Lower lobe of right lung (tissue), 2 donors: Measurements from ENCODE around the gene NCKAP5L. TPM values are rescaled to one million over a fixed set of nuclear protein-coding genes. Genes with fewer than 3 reads are reported as not detected.

ENCODE experiments used
- ATAC-seq, 2 donors: fragments of 200-7000 bp; cut with Tn5 transposase; one replicate each; pipeline ENCODE4 v1.9.1; 2020 to 2022; ENCODE audit warnings: mild to moderate bottlenecking in 2 of 2, moderate library complexity in 2 of 2
- DNase-seq: peaks from one replicate; pipeline ENCODE4 v3.0.0-alpha.2; 2020
- H3K27ac ChIP-seq: fragments of 200-600 bp; one replicate; pipeline ENCODE4 v1.8.0; 2022
- H3K27me3 ChIP-seq: fragments of 200-600 bp; one replicate; pipeline ENCODE4 v1.8.0; 2022; ENCODE audit warnings: low read depth
- H3K36me3 ChIP-seq: fragments of 200-600 bp; one replicate; pipeline ENCODE4 v1.8.0; 2022; ENCODE audit warnings: mild to moderate bottlenecking
- H3K4me1 ChIP-seq: fragments of 200-600 bp; one replicate; pipeline ENCODE4 v1.8.0; 2022
- H3K4me3 ChIP-seq: fragments of 200-600 bp; one replicate; pipeline ENCODE4 v1.8.0; 2022; ENCODE audit warnings: mild to moderate bottlenecking
- H3K9me3 ChIP-seq: fragments of 200-600 bp; one replicate; pipeline ENCODE4 v1.8.0; 2022
- intact Hi-C: fragments of 100-400 bp; cut with DNase I; formaldehyde crosslinking; loops from one replicate; pipeline ENCODE4 v1.11.0; 2022
- total RNA-seq: library from RNA; stranded (reverse); fragmentation: NEBNext Ultra II Directional; extraction: Animal tissue kit (Norgen Biotek cat#: 25700); gene quantifications from one replicate; pipeline ENCODE4 v1.2.1, GENCODE V29; 2021
- TF ChIP-seq, protein P1 (sequence below): fragments of 200-600 bp; IDR thresholded peaks from one replicate; pipeline ENCODE4 v1.8.0; 2022; ENCODE audit warnings: antibody characterized with exemption, mild to moderate bottlenecking
- donor health status: DM: no; HTN: yes; CAD: no; lungs with severe emphysema.

Gene NCKAP5L
- total RNA-seq, 1 donor from 2014 or later = 24.5 TPM

DNA sequence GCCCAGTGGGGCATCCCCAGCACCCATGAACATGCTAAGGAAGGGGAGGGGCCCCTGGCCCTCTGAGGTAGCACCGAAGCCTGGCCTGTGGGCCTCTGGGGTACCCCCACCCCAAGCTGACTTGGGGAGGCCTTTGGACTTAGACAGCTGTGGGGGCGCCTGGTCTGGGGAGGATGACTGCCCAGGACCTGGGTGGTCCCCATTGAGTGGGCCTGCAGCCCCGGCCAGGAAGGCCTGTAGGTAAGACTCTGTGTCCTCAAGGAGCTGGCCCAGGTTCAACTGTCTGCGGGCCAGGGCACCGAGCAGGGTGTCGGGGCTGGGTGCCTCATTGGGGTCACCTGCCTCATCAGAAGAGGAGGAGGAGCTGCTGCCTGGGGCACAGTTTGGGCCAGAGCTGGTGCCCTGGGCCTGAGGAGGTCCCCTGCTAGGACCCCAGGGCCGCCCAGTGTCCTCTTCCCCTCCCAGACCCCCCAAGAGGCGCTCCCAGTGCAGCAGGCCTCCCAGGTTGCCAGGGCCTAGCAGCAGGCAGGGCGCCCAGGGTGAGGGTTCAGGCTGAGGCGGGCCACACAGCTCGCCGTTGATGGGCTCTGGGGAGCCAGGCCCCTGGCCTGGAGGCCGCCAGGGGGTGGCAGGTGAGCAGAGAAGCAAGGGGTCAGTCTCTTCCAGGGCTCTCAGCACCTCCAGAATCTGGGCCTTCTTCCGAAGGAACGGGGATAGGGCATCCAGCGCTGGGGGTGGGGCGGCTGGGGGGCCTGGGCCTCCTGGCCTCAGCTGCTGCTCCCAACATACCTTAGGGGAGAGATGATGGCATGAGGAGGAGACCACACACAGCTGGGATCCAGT, 31.4 kb downstream of the NCKAP5L start:
- ATAC-seq (no peak), DNase-seq (no peak)
- intact Hi-C loops = no loop called here
- H3K4me1 ChIP-seq = no peaks in the 10 kb centered on the region
- no peak overlapping the region for H3K4me3 ChIP-seq
- peaks cover 81% of the 10 kb centered on the region for H3K36me3 ChIP-seq
- TF ChIP-seq, protein P1, sequence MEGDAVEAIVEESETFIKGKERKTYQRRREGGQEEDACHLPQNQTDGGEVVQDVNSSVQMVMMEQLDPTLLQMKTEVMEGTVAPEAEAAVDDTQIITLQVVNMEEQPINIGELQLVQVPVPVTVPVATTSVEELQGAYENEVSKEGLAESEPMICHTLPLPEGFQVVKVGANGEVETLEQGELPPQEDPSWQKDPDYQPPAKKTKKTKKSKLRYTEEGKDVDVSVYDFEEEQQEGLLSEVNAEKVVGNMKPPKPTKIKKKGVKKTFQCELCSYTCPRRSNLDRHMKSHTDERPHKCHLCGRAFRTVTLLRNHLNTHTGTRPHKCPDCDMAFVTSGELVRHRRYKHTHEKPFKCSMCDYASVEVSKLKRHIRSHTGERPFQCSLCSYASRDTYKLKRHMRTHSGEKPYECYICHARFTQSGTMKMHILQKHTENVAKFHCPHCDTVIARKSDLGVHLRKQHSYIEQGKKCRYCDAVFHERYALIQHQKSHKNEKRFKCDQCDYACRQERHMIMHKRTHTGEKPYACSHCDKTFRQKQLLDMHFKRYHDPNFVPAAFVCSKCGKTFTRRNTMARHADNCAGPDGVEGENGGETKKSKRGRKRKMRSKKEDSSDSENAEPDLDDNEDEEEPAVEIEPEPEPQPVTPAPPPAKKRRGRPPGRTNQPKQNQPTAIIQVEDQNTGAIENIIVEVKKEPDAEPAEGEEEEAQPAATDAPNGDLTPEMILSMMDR = no peak
- H3K27ac ChIP-seq = peak overlapping the region; percentile 36
- no peaks in the 10 kb centered on the region for H3K9me3 ChIP-seq
- H3K27me3 ChIP-seq = no peaks in the 10 kb centered on the region

DNA sequence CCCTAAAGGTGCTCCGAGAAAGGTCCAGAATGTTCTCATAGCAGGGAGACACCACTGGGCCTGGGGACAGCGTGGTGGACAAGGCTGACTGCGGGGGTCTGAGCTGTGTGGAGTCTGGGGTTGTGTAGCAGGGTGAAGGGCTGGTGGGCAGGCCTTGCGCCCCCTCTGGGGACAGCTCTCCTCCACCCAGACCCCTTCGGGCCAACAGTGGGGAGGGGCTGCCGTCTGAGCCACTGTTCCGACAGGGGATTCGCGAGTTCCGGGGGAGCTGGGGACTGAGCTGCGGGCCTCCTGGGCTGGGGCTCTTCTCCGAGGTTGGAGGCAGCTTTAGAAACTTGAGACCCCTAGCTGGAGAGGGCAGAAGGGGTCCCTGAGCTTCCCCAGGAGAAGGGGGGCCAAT, 32.1 kb downstream of the NCKAP5L start:
- peaks cover 81% of the 10 kb centered on the region for H3K36me3 ChIP-seq
- DNase-seq (no peak), ATAC-seq (no peak)

DNA sequence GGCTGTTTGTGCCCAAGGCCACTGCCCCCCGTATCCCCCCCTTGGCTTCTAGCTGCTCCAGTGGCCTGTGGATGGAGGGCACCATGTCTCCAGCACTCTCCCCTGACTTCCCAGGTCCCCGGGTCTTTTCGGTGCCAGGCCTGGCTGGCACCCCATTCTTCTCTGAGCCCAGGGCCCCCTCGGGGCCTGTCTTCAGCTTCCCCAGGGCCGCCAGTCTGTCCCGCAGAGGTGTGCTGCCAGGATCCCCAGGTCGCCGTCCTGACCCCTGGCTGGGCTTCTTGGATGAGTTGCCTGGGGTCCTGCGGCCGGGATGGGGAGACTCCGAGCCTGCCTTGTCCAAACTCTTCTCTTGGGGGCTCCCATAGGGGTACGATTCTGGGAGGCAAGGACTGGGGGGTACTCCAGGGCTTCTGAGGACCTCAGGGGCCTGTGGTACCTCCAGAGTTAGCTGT, 32.5 kb downstream of the NCKAP5L start:
- no peak for DNase-seq
- ATAC-seq = no peak
- TF ChIP-seq, protein P1 = no peak
- H3K4me3 ChIP-seq = no peak overlapping the region
- intact Hi-C loops = no loop called here
- H3K9me3 ChIP-seq = no peaks in the 10 kb centered on the region
- H3K36me3 ChIP-seq = peaks cover 81% of the 10 kb centered on the region
- H3K4me1 ChIP-seq = no peaks in the 10 kb centered on the region
- H3K27ac ChIP-seq = no peak overlapping the region
- no peaks in the 10 kb centered on the region for H3K27me3 ChIP-seq

More for the DNA sequence above, 32.1 kb downstream of the NCKAP5L start:
- TF ChIP-seq, protein P1 = no peak
- H3K4me1 ChIP-seq = no peaks in the 10 kb centered on the region
- no peaks in the 10 kb centered on the region for H3K9me3 ChIP-seq
- no peak overlapping the region for H3K27ac ChIP-seq
- H3K4me3 ChIP-seq = no peak overlapping the region
- intact Hi-C loops = no loop called here
- no peaks in the 10 kb centered on the region for H3K27me3 ChIP-seq

DNA sequence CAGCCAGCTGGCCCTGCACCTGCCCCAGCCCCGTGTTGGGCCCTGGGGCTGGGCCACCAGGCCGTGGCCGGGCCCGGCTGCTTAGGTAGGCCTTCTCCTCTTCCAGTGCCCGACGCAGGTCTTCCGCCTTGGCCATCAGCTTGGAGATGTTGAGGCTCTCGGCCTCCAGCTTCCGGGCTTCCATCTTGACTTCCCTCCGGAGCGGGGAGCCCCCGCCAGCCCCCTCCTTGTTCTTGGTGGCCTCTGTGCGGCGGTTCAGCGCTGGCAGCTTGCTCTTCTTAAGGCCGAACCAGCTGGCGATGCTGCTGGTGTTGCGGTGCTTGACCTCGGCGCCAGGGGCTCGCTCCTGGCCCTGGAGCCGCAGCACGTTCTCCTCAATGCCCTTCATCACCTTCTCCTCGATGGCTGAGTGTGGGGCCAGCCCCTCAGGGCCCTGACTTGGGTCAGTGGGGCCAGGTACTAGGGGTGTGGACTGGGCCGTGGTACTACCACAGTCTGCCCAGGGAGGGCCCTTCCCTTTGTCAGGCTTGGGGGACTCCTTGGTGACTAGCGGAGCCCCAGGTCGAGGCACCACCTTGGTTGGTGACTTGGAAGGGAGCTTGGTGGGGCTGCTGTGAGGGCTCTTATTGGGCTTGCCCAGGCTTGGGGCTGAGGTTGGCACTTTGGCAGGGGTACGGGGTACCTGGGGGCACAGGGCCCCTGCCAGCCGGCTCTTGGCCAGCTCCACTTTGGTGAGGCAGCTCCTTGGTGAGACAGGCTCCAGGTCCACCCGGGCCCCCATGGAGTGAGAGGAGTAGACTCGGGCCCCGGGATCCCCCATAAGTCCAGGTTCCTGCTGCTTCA, 33.2 kb downstream of the NCKAP5L start:
- Histone ChIP-seq H3K27ac (no peak overlapping the region), H3K4me1 (no peaks in the 10 kb centered on the region), H3K36me3 (peaks cover 78% of the 10 kb centered on the region), H3K4me3 (no peak overlapping the region), H3K9me3 (no peaks in the 10 kb centered on the region), H3K27me3 (no peaks in the 10 kb centered on the region)
- TF ChIP-seq, protein P1 = no peak
- ATAC-seq = no peak
- intact Hi-C loops = no loop called here
- no peak for DNase-seq

DNA sequence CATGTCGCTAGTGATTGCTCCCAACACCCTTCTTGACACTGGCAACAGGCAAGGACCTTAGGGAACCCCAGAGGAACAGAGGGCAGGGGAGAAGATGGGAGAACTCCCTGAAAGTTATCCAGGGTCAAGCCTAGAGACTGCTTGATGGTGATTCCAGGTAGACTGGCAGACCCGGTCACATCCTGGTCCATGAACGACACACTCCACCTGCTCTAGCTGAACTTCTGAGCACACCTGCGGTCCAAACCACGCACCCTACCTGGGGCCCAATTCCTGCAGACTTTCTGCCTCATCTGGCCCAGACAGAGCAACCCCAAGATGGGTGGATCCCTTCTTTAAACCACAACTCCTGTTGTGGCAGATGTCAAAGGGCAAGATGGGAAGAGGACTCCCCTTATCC, 34.2 kb downstream of the NCKAP5L start:
- H3K4me1 ChIP-seq = no peaks in the 10 kb centered on the region
- H3K27ac ChIP-seq = no peak overlapping the region
- no peak for ATAC-seq
- H3K9me3 ChIP-seq = no peaks in the 10 kb centered on the region
- intact Hi-C loops = no loop called here
- H3K4me3 ChIP-seq = no peak overlapping the region
- peaks cover 75% of the 10 kb centered on the region for H3K36me3 ChIP-seq
- no peak for DNase-seq
- H3K27me3 ChIP-seq = no peaks in the 10 kb centered on the region
- TF ChIP-seq, protein P1 = no peak
